GM21447 (cell line): ENCODE data around the gene GGT5.
"Not testable (repeated sequence)": the region's sequence is repeated elsewhere in the genome, so short reads cannot be mapped to it uniquely, and the experiment has no call there.

Experiments used
- ATAC-seq: cut with Tn5 transposase; IDR thresholded peaks from one replicate; pipeline ENCODE4 v1.9.1; 2021; ENCODE audit not compliant: unreplicated experiment

The GGT5 gene

DNA sequence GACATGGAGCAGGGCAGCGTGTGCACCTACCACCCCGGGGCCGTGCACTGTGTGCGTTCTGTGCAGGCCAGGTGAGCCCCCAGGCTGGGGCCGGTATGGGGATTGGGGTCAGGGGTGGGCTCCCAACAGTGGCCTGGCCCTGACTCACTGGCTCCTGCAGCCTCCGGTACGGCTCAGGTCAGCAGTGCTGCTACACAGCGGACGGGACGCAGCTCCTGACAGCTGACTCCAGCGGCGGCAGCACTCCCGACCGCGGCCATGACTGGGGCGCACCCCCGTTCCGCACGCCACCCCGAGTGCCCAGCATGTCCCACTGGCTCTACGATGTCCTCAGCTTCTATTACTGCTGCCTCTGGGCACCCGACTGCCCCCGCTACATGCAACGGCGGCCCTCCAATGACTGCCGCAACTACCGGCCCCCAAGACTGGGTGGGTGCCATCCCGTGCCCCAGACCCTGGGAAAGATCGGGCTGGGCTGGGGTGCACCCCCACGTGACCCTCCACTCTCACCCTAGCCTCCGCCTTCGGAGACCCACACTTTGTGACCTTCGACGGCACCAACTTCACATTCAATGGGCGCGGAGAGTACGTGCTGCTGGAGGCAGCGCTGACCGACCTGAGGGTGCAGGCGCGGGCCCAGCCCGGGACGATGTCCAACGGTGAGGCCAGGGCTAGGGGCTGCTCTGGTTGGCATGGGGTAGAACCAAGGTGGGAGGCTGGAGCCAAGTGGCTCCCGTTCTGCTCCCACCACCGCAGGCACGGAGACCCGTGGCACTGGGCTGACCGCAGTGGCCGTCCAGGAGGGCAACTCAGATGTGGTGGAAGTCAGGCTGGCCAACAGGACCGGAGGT lies 59.2 kb downstream of the GGT5 start:
- no peak for ATAC-seq

DNA sequence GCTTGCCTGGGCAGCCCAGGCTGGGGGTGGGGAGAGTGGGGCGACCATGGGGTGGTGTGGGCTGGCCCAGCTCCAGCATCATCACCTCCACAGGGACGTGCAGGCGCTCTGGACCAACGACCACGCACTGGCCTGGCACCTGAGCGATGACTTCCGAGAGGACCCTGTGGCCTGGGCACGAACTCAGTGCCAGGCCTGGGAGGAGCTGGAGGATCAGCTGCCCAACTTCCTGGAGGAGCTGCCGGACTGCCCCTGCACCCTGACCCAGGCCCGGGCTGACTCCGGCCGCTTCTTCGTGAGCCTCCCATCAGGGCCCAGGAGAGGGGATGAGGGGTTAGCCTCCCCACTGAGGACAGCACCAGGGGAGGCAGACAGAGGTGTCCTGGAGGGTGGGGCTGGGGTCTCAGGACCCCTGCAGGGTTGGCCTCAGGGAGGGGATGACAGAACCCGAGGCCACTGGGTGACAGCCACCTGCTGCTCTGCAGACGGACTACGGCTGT lies 59.8 kb downstream of the GGT5 start:
- ATAC-seq: no peak

DNA sequence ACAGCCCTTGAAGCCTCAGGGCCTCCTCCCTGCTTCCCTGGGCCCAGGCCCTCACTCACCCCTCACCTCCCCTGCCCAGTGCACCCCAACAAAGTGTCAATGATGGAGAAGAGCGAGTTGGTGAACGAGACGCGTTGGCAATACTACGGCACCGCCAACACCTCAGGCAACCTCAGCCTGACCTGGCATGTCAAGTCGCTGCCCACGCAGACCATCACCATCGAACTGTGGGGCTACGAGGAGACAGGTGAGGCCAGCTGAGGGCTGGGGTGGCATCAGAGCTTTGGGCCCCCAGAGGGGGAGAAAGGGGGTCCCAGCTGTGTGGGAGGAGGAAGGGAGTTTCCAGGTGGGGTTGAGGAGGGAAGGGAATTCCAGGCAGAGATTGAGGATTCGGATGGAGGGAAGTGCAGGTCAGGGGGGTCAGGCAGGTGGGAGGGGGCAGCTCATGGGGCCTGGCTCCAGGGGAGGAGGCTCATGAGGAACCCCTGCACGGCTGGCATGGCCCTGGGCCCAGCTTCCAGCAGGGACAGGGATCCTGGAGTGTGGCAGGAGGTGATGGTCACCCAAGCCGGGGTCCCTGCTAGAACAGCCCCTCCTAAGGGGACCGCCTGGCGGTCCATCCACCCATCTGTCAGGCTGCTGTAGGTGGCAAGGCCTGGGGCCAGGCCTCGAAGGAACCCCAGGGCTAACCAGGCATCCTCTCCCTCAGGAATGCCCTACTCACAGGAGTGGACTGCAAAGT lies 60.7 kb downstream of the GGT5 start:
- no peak for ATAC-seq

DNA sequence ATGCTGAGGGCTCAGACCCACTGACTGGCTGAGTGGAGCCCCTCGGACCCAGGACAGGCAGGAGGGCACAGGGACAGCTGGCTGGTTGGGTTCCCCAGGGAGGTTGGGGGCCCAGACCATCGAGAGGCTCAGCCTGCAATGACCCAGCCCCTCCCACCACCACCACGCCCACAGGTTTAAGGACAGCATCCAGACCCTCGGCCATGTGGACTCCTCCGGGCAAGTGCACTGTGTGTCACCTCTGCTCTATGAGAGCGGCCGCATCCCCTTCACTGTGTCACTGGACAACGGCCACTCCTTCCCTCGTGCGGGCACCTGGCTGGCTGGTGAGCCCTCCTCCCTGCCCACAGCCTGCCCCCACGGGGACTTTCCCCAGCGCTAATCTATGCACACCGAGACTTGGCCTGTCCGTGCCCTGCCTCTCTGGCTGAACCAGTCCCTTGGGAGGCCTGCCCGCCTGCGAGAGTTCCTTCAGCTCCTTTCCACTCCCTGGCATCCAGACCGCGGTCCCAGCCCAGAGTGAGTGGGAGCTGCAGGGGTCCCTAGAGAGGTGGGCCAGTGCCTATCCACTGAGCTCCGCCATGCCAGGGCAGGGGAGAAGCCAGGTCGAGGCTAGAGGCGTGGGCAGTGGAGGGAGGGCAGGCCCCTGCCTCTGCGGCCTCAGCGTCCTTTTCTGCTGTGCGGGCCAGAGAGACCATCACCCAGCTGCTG lies 61.4 kb downstream of the GGT5 start:
- no peak for ATAC-seq

DNA sequence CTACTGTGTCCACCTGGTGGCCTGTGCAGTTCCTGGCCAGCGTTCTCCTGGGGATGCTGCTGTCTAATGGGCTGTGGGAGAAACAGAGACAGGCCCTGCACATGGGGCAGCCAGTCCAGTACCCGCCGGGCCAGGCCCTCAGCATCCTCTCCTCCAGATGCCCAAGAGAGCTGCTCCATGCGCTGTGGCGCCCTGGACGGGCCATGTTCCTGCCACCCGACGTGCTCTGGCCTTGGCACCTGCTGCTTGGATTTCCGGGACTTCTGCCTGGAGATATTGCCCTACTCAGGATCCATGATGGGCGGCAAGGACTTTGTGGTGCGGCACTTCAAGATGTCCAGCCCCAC lies 62.0 kb downstream of the GGT5 start:
- not testable (repeated sequence) for ATAC-seq

DNA sequence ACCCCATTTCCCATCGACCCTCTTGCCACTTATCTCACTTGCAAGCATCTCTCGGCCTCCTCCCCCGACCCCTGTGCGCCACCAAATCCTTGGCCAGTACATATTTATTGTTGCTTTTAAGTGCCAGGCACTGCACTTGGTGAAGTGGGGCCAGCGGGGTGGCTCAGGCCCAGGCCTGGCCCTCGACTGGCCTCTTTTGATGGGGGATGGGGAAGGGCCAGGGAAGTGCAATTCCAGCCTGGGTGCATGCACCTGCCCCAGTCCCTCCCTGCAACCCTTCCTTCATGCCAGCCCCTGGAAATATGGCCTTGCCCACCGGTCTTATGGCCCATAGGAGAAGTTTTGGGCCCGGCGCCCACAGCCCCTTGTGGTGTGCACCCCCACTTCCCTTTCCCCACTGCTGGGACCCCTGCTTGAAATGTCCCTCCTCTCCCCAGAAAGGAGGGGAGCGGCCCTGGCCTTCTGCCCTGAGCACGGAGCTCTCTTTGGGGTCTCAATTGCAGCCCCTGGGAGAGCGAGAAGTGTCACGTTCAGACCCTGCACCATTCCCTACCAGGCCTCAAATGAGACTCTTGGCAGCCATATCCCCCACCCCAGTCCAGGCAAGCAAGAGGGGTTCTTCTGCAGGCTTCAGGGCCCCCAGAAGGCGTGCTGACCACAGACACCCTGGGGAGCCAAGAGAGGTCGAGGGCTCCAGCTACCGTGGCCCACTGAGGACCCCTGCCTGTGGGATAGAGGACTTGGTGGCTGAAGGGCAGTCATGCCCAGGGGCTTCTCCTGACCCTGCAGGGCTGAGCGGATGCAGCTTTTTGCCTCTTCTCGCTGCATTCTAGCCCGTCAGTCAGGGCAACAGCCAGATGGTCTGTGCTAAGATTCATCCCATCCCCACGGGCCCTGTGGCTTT lies 62.6 kb downstream of the GGT5 start:
- no peak for ATAC-seq

DNA sequence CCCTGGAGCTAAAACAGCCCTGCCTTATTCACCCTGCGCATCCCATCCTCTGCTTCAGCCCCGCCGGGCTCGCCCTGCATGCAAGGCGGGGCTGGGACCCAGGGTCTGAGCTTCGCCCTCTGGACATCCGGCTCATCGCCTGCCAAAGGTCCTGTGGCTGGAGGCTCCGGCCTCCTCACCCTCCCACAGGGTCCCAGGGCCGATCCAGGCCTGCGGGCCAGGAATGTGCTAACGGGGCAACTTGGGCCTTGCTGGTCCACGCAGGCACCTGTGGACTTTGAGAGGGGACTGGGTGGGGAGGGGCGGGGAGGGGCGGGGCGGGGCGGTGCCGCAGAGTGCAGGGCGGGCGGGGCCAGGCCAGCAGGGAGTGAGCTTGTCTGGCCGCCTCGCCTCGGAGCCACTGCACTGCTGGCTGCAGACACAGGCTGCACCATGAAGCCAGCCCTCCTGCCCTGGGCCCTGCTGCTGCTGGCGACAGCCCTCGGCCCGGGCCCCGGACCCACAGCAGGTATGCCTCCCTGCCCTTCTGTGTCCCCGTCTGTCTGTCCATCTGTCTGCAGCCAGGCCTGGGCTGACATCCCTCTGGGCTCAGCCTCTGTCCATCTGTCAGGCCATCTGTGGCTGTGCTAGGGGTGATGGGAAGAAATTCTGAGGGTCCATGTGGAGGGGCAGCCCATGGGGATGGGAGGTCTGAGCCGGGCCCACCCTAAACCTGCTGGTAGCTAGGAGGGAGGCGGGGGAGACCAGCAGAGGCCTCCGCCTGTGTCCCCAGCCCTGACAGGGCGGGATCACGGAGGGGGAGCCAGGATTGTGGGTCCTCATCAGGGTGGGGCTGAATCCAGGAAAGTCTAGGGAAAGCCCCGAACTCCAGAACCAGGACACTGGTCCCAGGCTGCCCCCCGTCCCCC lies 63.5 kb downstream of the GGT5 start, which contains the start of gene SUSD2:
Gene SUSD2 (plus strand): TSS at position 400 of the 908 bp plus-strand sequence. CDS start 33 bp downstream, at position 433.
- ATAC-seq: no peak

DNA sequence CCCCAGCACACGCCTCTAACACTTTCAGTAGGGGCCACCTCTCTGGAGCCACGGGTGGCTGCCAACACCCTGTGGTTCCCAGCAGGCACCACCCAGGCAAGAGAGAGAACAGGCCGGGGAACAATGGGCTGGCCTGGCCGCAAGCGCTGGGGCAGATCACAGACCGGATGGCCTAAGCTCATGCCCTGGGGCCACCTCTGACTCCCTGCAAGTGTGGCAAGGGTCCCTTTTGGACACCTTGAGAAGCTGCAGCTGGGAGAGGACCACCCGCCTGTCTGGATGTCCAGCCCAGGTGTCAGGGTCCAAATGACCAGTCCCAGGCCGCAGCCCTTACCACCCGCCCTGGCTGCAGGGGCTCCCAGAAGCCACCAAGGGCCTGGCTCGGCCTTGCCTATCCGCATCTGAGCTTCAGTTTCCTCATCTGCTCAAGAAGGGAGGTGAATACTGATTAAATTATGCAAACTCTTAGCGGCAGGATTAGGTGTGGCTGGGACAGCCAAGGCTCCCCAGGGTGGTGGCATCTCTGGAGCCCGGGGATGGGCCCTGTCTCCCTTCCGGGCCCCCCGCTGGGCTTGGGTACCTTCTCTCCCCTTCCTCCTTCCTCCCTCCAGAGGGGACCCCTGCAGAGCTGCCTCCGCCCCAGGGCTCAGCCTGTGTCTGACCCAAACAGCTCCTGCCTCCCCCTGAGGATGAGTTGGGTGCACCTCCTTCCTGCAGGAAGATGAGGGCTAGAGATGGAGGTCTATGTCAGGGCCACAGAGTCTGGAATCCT lies 64.4 kb downstream of the GGT5 start:
- no peak for ATAC-seq

DNA sequence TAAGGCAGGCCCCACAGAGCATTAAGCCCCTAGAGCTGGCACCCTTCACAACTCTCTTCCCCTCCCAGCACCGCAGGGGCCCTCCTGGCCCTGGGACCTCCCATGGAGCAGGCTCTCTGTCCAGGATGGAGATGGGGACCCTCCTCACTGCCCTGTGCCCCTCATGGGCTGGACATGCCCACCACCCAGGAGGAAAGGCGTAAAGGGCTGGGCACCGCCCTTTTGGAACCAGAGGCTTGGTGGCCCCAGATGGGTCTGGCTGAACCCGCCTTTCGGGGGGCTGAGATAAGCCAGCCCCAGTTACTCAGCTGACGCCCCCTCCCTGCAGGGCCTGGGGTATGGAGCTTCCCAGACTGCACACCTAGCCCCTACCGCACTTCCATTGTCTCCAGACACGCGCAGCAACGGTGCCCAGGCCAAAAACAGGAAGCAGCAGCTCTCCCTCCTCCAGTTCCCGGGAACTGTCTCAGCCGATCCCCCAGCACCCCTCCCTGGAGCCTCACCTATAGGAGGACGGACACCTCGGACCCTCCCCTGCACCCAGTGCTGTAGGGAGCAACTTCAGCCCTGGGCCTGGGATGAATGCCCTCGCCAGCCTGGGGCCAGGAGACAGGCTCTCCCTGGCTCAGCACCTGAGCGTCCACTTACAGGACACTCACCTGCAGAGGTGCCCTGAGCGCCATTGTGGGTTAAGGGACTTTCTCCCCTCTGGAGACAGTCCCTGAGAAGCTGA lies 65.2 kb downstream of the GGT5 start:
- no peak for ATAC-seq

DNA sequence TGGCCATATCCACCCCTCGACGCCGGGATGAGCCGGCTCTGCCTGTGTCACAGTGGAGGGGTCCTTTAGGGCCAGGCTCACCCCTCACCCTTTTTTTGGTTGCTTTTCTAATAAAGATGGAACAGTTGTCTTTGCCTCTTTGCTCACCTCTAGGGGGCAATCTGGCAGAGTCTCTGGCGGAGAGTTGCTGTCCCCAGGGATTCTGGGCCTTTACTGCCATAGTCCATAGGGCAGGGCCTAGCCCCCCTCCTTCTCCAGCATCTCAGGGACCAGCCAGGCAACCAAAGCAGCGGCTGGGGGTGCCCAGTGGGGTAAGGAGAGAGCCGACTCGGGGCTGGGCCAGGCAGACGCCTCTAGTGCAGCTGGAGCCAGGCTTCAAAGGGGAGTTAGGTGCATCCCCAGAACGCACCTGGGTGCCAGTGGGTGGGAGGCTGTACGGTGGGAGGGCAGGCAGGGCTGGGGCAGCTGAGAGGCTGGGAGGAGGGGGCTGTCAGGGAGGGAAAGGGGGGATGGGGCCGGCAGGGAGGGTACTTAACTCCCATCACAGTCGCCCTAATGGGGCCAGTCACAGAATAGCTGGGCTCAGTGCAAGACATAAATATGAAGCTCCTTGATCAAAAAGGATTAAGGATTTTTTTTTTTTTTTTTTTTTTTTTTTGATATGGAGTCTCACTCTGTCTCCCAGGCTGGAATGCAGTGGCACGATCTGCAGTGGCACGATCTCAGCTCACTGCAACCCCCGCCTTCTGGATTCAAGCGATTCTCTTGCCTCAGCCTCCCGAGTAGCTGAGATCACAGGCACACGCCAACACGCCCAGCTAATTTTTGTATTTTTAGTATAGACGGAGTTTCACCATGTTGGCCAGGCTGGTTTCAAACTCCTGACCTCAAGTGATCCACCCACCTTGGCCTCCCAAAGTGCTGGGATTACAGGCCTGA lies 66.1 kb downstream of the GGT5 start:
- no peak for ATAC-seq

DNA sequence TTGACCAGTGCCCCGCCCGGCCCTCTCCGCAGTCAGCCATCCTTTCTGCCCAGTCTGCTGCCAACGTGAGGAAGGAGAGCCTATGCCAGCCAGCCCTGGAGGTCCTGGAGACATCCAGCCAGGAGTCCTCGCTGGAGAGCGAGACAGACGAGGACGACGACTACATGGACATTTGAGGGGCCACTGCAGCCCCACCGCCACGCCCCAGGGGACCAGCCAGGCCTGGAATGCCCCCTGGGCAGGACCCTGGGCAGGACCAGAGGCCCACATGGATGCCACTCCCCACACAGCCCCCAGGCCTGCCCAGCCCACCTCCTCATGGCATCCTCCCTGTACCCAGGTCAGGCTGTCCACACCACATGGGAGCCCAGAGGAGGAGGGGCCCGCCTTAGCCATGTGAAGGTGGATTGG lies 66.9 kb downstream of the GGT5 start:
- ATAC-seq: no peak

DNA sequence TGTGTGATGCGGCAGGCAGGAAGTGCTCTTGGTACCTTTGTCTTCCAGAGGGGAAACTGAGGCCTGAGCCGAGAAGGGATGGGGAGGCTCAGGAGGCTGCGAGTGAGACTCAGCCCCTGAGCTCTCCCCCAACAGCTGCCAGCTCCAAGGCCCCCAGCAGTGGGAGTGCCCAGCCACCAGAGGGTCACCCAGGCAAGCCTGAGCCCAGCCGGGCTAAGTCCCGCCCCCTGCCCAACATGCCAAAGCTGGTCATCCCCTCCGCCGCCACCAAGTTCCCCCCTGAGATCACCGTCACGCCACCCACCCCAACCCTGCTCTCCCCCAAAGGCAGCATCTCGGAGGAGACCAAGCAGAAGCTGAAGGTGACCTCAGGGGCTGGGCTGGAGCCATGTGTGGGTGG lies 67.4 kb downstream of the GGT5 start:
- no peak for ATAC-seq

DNA sequence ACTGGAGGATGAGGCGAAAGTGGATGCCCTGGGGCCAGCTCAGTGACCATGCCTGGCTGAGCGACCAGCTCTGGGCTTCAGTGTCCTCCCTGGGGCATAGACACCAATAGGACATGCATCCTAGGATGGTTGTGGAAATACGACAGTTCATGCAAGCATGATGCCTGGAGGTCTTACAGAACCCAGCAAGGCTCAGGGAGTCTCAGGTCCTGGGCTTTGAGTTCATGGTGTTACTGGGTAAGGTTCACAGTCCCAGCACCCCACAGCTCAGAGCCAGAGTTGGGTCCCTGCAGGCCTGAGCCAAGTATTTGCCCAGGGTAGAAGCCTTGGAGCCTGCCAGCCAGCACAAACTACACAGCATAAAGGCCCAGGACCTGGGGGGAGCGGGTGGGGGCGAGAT lies 67.8 kb downstream of the GGT5 start:
- ATAC-seq: no peak

DNA sequence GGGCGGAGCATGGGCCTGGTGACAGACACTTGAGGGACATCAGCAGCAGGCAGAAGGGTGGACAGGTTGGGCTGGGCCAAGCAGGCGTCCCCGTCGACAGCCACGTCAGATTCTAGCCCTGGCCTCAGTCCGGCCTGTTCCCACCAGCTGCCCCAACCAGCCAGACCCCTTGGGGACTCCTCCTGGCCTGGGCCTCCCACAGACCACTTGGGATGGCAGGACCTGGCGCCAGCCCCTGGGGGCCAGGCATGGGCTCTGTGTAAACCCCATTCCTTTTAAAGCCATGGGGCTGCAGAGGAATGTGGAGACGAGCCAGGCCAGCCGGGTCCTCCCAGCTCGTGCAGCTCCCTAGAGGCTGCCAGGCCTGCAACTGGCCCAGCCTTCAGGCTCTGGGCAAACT lies 68.3 kb downstream of the GGT5 start:
- no peak for ATAC-seq

DNA sequence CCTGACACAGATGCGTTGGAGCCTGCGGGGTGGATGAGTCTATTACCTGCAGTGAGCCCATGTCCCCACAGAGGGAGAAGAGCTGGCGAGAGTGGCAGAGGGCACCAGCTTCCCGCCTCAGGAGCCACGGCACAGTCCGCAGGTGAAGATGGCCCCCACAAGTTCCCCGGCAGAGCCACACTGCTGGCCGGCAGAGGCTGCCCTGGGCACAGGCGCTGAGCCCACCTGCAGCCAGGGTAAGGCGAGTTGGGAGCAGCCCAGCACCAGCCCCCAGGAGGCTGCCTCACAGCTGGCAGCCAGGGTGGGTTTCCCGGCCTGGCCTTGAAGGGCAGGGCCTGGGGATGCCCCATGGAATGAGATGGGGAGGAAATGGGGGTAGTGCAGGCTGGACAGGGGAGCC lies 68.8 kb downstream of the GGT5 start:
- no peak for ATAC-seq

DNA sequence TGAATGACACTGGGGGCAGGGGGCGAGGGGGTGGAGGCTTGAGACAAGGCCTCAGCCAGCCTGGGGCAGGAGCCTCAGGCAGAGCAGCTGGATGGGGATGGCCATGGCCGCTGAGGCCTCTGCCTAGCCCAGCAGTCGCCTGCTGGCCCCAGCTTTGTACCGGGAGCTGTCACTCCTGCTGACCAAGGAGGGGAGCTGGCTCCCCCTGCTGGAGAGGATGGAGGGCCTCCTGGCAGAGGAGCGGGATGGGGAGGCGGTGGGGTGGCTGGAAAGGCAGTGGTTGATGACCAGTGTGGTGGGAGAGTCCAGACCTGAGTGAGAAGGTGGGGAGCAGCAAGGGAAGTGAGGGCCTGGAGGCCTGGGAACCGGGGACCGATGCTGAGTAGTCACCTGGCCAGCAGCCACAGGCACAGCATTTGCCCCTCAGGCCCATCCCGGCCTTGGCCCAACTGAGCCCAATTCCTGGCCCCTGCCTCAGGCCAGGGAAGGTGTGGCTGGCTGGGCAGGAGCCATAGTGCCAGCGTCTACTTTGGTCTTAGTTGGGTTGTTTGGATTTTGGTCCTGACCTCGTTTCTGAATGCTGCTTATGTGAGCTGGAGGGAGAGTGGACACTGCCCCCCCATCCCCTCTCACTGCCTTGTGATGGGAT lies 69.6 kb downstream of the GGT5 start:
- no peak for ATAC-seq
